ENCODE measurements around the gene SH3BP5L. TPM values are rescaled to one million over a fixed set of nuclear protein-coding genes. Genes with fewer than 3 reads are reported as not detected.

Gene SH3BP5L
- total and polyA plus RNA-seq, 7 donors = 18.6 to 52.7 (median 26.9) TPM

- TF ChIP-seq CTCF (IDR thresholded peaks at IDR 0.05) = no peak
- H3K9me3 ChIP-seq = no peaks in the 10 kb centered on the region
- intact Hi-C loops (cut with DNase I) = no loop called here
- DNase-seq (no peak), ATAC-seq (no peak)
- peak overlapping the region; percentile 76 for H3K4me3 ChIP-seq
- peak overlapping the region; percentile 93 for H3K27ac ChIP-seq
- H3K36me3 ChIP-seq (ENCODE audit: insufficient read depth in 1 of 2, low read depth in 1 of 2) = peaks cover 0 to 6% of the 10 kb centered on the region in 2 donors
- peaks cover 21% of the 10 kb centered on the region for H3K4me1 ChIP-seq
- no peaks in the 10 kb centered on the region for H3K27me3 ChIP-seq (ENCODE audit: insufficient read depth in 3 of 3, low read length in 2 of 3)
- WGBS, 3 donors = 56 to 72% (median 58%) methylated on average over 4 of the region's 4 CpGs
Observed at GRCh38 chr1:248860007-248860406, 34.3 kb upstream of the SH3BP5L start.

GRCh38 chr1:248858891-248859889, 33.5 kb upstream of the SH3BP5L start, which contains the start of gene ZNF692:
TSS of gene ZNF692 (minus strand) at chr1:248859085. CDS start at chr1:248858309, 776 bp downstream.
- peaks cover 21% of the 10 kb centered on the region for H3K4me1 ChIP-seq
- DNase-seq (peak; percentile 99), ATAC-seq (peak; percentile 90 to 92 (median 92))
- TF ChIP-seq CTCF (IDR thresholded peaks at IDR 0.05) = no peak
- H3K36me3 ChIP-seq (ENCODE audit: insufficient read depth in 1 of 2, low read depth in 1 of 2) = peaks cover 0 to 9% of the 10 kb centered on the region in 2 donors
- no peaks in the 10 kb centered on the region for H3K9me3 ChIP-seq
- intact Hi-C loops (cut with DNase I) = loop anchor here (1.0 to 2.0 kb wide), 2 partner anchors 20 to 21 kb away; partner anchors contain the start of gene ZNF672 (in 2 of the 2)
- peak within 1 kb of the TSS; percentile 93 for H3K27ac ChIP-seq
- peak within 1 kb of the TSS; percentile 76 for H3K4me3 ChIP-seq
- 2 to 4% (median 3%) methylated on average over 51 to 62 of the region's 62 CpGs for WGBS, 3 donors
- H3K27me3 ChIP-seq (ENCODE audit: insufficient read depth in 3 of 3, low read length in 2 of 3) = no peaks in the 10 kb centered on the region

- Histone ChIP-seq H3K4me3 (peak overlapping the region; percentile 76), H3K36me3 (ENCODE audit: insufficient read depth in 1 of 2, low read depth in 1 of 2) (peaks cover 0 to 16% of the 10 kb centered on the region in 2 donors), H3K27ac (peak overlapping the region; percentile 93), H3K9me3 (no peaks in the 10 kb centered on the region), H3K4me1 (peaks cover 13% of the 10 kb centered on the region), H3K27me3 (ENCODE audit: insufficient read depth in 3 of 3, low read length in 2 of 3) (no peaks in the 10 kb centered on the region)
- WGBS, 3 donors = 1% methylated on average over 41 to 45 of the region's 45 CpGs
- DNase-seq (peak; percentile 70 to 88), ATAC-seq (peak; percentile 63 to 76 (median 68))
- intact Hi-C loops (cut with DNase I) = loop anchor here (1.0 to 2.0 kb wide), 2 partner anchors 19 to 20 kb away; partner anchors contain the start of gene ZNF672 (in 2 of the 2)
- peak; percentile 35 for TF ChIP-seq CTCF (IDR thresholded peaks at IDR 0.05)
Observed at GRCh38 chr1:248858096-248858890, 32.6 kb upstream of the SH3BP5L start.

GRCh38 chr1:248857749-248858095, 32.0 kb upstream of the SH3BP5L start:
- H3K4me3 ChIP-seq = peak overlapping the region; percentile 76
- no peaks in the 10 kb centered on the region for H3K9me3 ChIP-seq
- intact Hi-C loops (cut with DNase I) = loop anchor here (1.0 to 2.0 kb wide), 3 partner anchors 16 to 19 kb away; partner anchors contain the start of gene ZNF672 (in 2 of the 2)
- peaks cover 13% of the 10 kb centered on the region for H3K4me1 ChIP-seq
- DNase-seq (no peak), ATAC-seq (no peak)
- no peaks in the 10 kb centered on the region for H3K27me3 ChIP-seq (ENCODE audit: insufficient read depth in 3 of 3, low read length in 2 of 3)
- WGBS, 3 donors = 12 to 20% (median 13%) methylated on average over 4 of the region's 4 CpGs
- no peak for TF ChIP-seq CTCF (IDR thresholded peaks at IDR 0.05)
- peak overlapping the region; percentile 93 for H3K27ac ChIP-seq
- H3K36me3 ChIP-seq (ENCODE audit: insufficient read depth in 1 of 2, low read depth in 1 of 2) = peaks cover 0 to 16% of the 10 kb centered on the region in 2 donors
